ENCODE measurements around the gene CARS1.

The CARS1 gene

GRCh38 chr11:3092603-3093141, 35.4 kb upstream of the CARS1 start:
- Histone ChIP-seq H3K27me3 (ENCODE audit: insufficient read depth, insufficient read length) (no peaks in the 10 kb centered on the region), H3K9me3 (ENCODE audit: insufficient read depth, low read length) (no peaks in the 10 kb centered on the region), H3K4me3 (ENCODE audit: insufficient read length, low read depth) (no peak overlapping the region), H3K9ac (ENCODE audit: insufficient read length, low read depth) (peak overlapping the region; percentile 52), H3K36me3 (ENCODE audit: insufficient read depth, insufficient read length, low read length) (peaks cover 41% of the 10 kb centered on the region), H3K4me1 (ENCODE audit: insufficient read depth, insufficient read length) (peaks cover 25% of the 10 kb centered on the region)
- no peak for TF ChIP-seq YY1 (IDR thresholded peaks at IDR 0.05; ENCODE audit: insufficient read depth, insufficient read length)
- no peak for TF ChIP-seq ZNF274 (IDR thresholded peaks at IDR 0.05; ENCODE audit: low read depth, low read length)
- no peak for TF ChIP-seq SUZ12 (IDR thresholded peaks at IDR 0.05; ENCODE audit: extremely low read depth, insufficient read depth, insufficient read length)
- no peak for DNase-seq (ENCODE audit: low read depth, low spot score)

GRCh38 chr11:3091846-3092602, 34.8 kb upstream of the CARS1 start:
- no peak for TF ChIP-seq YY1 (IDR thresholded peaks at IDR 0.05; ENCODE audit: insufficient read depth, insufficient read length)
- Histone ChIP-seq H3K9ac (ENCODE audit: insufficient read length, low read depth) (peak overlapping the region; percentile 52), H3K4me1 (ENCODE audit: insufficient read depth, insufficient read length) (peaks cover 25% of the 10 kb centered on the region), H3K4me3 (ENCODE audit: insufficient read length, low read depth) (no peak overlapping the region), H3K9me3 (ENCODE audit: insufficient read depth, low read length) (no peaks in the 10 kb centered on the region), H3K27me3 (ENCODE audit: insufficient read depth, insufficient read length) (no peaks in the 10 kb centered on the region), H3K36me3 (ENCODE audit: insufficient read depth, insufficient read length, low read length) (peaks cover 41% of the 10 kb centered on the region)
- peak; percentile 83 for DNase-seq (ENCODE audit: low read depth, low spot score)

- Histone ChIP-seq H3K4me1 (ENCODE audit: insufficient read depth, insufficient read length) (peaks cover 30% of the 10 kb centered on the region), H3K36me3 (ENCODE audit: insufficient read depth, insufficient read length, low read length) (peaks cover 41% of the 10 kb centered on the region)
Observed at GRCh38 chr11:3091081-3091845, 34.0 kb upstream of the CARS1 start.

GRCh38 chr11:3090096-3090901, 33.1 kb upstream of the CARS1 start:
- Histone ChIP-seq H3K9ac (ENCODE audit: insufficient read length, low read depth) (no peak overlapping the region), H3K36me3 (ENCODE audit: insufficient read depth, insufficient read length, low read length) (peaks cover 41% of the 10 kb centered on the region), H3K27me3 (ENCODE audit: insufficient read depth, insufficient read length) (no peaks in the 10 kb centered on the region), H3K4me3 (ENCODE audit: insufficient read length, low read depth) (no peak overlapping the region), H3K4me1 (ENCODE audit: insufficient read depth, insufficient read length) (peaks cover 30% of the 10 kb centered on the region), H3K9me3 (ENCODE audit: insufficient read depth, low read length) (no peaks in the 10 kb centered on the region)
- TF ChIP-seq YY1 (IDR thresholded peaks at IDR 0.05; ENCODE audit: insufficient read depth, insufficient read length) (no peak), SUZ12 (IDR thresholded peaks at IDR 0.05; ENCODE audit: extremely low read depth, insufficient read depth, insufficient read length) (no peak), ZNF274 (IDR thresholded peaks at IDR 0.05; ENCODE audit: low read depth, low read length) (no peak)
- no peak for DNase-seq (ENCODE audit: low read depth, low spot score)

More at GRCh38 chr11:3091081-3091845, 34.0 kb upstream of the CARS1 start:
- TF ChIP-seq ZNF274 (IDR thresholded peaks at IDR 0.05; ENCODE audit: low read depth, low read length) (no peak), SUZ12 (IDR thresholded peaks at IDR 0.05; ENCODE audit: extremely low read depth, insufficient read depth, insufficient read length) (no peak), YY1 (IDR thresholded peaks at IDR 0.05; ENCODE audit: insufficient read depth, insufficient read length) (no peak)
- Histone ChIP-seq H3K4me3 (ENCODE audit: insufficient read length, low read depth) (no peak overlapping the region), H3K9ac (ENCODE audit: insufficient read length, low read depth) (no peak overlapping the region), H3K27me3 (ENCODE audit: insufficient read depth, insufficient read length) (no peaks in the 10 kb centered on the region), H3K9me3 (ENCODE audit: insufficient read depth, low read length) (no peaks in the 10 kb centered on the region)
- DNase-seq (ENCODE audit: low read depth, low spot score), result no peak

- H3K4me3 ChIP-seq (ENCODE audit: insufficient read length, low read depth), result no peak overlapping the region
- H3K4me1 ChIP-seq (ENCODE audit: insufficient read depth, insufficient read length), result peaks cover 29% of the 10 kb centered on the region
- DNase-seq (ENCODE audit: low read depth, low spot score), result no peak
- H3K27me3 ChIP-seq (ENCODE audit: insufficient read depth, insufficient read length), result no peaks in the 10 kb centered on the region
- TF ChIP-seq YY1 (IDR thresholded peaks at IDR 0.05; ENCODE audit: insufficient read depth, insufficient read length), result no peak
- no peak for TF ChIP-seq SUZ12 (IDR thresholded peaks at IDR 0.05; ENCODE audit: extremely low read depth, insufficient read depth, insufficient read length)
- TF ChIP-seq ZNF274 (IDR thresholded peaks at IDR 0.05; ENCODE audit: low read depth, low read length), result no peak
- H3K9me3 ChIP-seq (ENCODE audit: insufficient read depth, low read length), result no peaks in the 10 kb centered on the region
- no peak overlapping the region for H3K9ac ChIP-seq (ENCODE audit: insufficient read length, low read depth)
- peaks cover 40% of the 10 kb centered on the region for H3K36me3 ChIP-seq (ENCODE audit: insufficient read depth, insufficient read length, low read length)
Observed at GRCh38 chr11:3089236-3090061, 32.2 kb upstream of the CARS1 start.

GRCh38 chr11:3088806-3089205, 31.6 kb upstream of the CARS1 start:
- peaks cover 34% of the 10 kb centered on the region for H3K36me3 ChIP-seq (ENCODE audit: insufficient read depth, insufficient read length, low read length)
- no peak for TF ChIP-seq ZNF274 (IDR thresholded peaks at IDR 0.05; ENCODE audit: low read depth, low read length)
- no peak for TF ChIP-seq YY1 (IDR thresholded peaks at IDR 0.05; ENCODE audit: insufficient read depth, insufficient read length)
- TF ChIP-seq SUZ12 (IDR thresholded peaks at IDR 0.05; ENCODE audit: extremely low read depth, insufficient read depth, insufficient read length), result no peak
- no peak overlapping the region for H3K4me3 ChIP-seq (ENCODE audit: insufficient read length, low read depth)
- peaks cover under 1% of the 10 kb centered on the region for H3K27me3 ChIP-seq (ENCODE audit: insufficient read depth, insufficient read length)
- no peak overlapping the region for H3K9ac ChIP-seq (ENCODE audit: insufficient read length, low read depth)
- DNase-seq (ENCODE audit: low read depth, low spot score), result no peak
- H3K9me3 ChIP-seq (ENCODE audit: insufficient read depth, low read length), result no peaks in the 10 kb centered on the region
- peaks cover 25% of the 10 kb centered on the region for H3K4me1 ChIP-seq (ENCODE audit: insufficient read depth, insufficient read length)

Measured in NT2/D1 (cell line).